ENCODE results near the gene TOMM70.
"Not testable (repeated sequence)": the region's sequence is repeated elsewhere in the genome, so short reads cannot be mapped to it uniquely, and the experiment has no call there.

Gene TOMM70

DNA sequence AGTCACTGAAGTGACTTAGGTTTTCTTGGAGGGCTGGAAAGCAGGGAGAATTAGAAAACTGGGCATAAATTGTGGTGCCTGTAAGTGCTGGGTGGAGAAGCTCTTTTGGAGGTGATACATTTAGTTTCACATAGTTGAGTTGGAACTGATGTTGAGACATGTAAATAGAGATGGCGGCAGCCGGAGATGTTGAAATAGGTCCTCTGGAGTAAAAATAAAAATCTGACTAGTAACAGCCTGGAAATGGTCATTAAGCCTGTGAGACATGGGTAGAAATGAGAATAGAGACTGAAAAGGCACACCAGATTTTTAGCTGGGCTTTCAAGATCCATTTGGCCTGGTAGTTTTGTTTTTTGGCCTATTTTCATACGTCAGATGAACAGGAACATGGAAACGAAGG lies 69.2 kb downstream of the TOMM70 start:
- no peak overlapping the region for H3K4me3 ChIP-seq (ENCODE audit: insufficient read depth, low read length, poor library complexity, severe bottlenecking)
- no peak overlapping the region for H3K9ac ChIP-seq (ENCODE audit: low read length)
- H3K27me3 ChIP-seq (ENCODE audit: low read length) = no peaks in the 10 kb centered on the region
- peaks cover 10% of the 10 kb centered on the region for H3K79me2 ChIP-seq (ENCODE audit: insufficient read depth, low read length)
- peaks cover 9% of the 10 kb centered on the region; the same call in 1 of the 2 replicates for H3F3A ChIP-seq (ENCODE audit: insufficient read depth)
- no peak overlapping the region for H2AFZ ChIP-seq (ENCODE audit: low read depth, low read length, severe bottlenecking)
- H3K9me3 ChIP-seq (ENCODE audit: insufficient read depth, low read length) = no peaks in the 10 kb centered on the region
- H3K4me2 ChIP-seq (ENCODE audit: low read depth, low read length, poor library complexity, severe bottlenecking) = no peak overlapping the region
- no peaks in the 10 kb centered on the region for H3K9me2 ChIP-seq (replicated peaks; ENCODE audit: insufficient read depth, low read length)
- H3K36me3 ChIP-seq (ENCODE audit: low read length) = no peaks in the 10 kb centered on the region
- H4K20me1 ChIP-seq (ENCODE audit: low read depth, low read length) = no peaks in the 10 kb centered on the region
- no peak overlapping the region for H3K27ac ChIP-seq (ENCODE audit: low read depth, low read length)
- TF ChIP-seq, protein P1, sequence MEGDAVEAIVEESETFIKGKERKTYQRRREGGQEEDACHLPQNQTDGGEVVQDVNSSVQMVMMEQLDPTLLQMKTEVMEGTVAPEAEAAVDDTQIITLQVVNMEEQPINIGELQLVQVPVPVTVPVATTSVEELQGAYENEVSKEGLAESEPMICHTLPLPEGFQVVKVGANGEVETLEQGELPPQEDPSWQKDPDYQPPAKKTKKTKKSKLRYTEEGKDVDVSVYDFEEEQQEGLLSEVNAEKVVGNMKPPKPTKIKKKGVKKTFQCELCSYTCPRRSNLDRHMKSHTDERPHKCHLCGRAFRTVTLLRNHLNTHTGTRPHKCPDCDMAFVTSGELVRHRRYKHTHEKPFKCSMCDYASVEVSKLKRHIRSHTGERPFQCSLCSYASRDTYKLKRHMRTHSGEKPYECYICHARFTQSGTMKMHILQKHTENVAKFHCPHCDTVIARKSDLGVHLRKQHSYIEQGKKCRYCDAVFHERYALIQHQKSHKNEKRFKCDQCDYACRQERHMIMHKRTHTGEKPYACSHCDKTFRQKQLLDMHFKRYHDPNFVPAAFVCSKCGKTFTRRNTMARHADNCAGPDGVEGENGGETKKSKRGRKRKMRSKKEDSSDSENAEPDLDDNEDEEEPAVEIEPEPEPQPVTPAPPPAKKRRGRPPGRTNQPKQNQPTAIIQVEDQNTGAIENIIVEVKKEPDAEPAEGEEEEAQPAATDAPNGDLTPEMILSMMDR (IDR thresholded peaks at IDR 0.05; ENCODE audit: insufficient read depth, low read length, poor library complexity, severe bottlenecking) = no peak
- no peak for TF ChIP-seq EZH2phosphoT487 (conservative IDR thresholded peaks at IDR 0.05; ENCODE audit: low read length)

DNA sequence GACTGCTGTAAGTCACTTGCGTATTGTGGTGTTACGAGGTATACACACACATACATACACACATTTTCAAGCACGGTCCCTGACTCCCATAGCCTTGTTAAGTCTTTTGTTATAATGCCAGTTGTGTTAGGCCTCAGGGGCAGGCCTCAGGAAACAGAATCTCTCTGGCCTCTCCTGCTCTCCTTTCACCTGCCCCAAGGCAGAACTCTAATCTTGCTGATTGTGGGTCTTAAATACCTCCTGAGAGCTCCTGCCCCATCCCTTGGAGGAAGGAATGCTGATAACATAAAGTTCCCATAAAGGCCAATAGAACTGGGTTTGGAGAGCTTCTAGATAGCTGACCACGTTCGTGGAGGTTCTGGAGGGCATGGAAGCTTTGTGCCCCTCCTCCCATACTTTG lies 70.2 kb downstream of the TOMM70 start:
- no peak overlapping the region for H2AFZ ChIP-seq (ENCODE audit: low read depth, low read length, severe bottlenecking)
- no peak overlapping the region for H3K4me2 ChIP-seq (ENCODE audit: low read depth, low read length, poor library complexity, severe bottlenecking)
- H4K20me1 ChIP-seq (ENCODE audit: low read depth, low read length) = no peaks in the 10 kb centered on the region
- TF ChIP-seq, protein P1 (IDR thresholded peaks at IDR 0.05; ENCODE audit: insufficient read depth, low read length, poor library complexity, severe bottlenecking) = no peak
- TF ChIP-seq EZH2phosphoT487 (conservative IDR thresholded peaks at IDR 0.05; ENCODE audit: low read length) = no peak
- no peaks in the 10 kb centered on the region for H3K36me3 ChIP-seq (ENCODE audit: low read length)
- no peaks in the 10 kb centered on the region for H3K27me3 ChIP-seq (ENCODE audit: low read length)
- H3K27ac ChIP-seq (ENCODE audit: low read depth, low read length) = no peak overlapping the region
- peaks cover 9% of the 10 kb centered on the region; the same call in 1 of the 2 replicates for H3F3A ChIP-seq (ENCODE audit: insufficient read depth)
- H3K9ac ChIP-seq (ENCODE audit: low read length) = no peak overlapping the region
- H3K79me2 ChIP-seq (ENCODE audit: insufficient read depth, low read length) = peaks cover 6% of the 10 kb centered on the region
- H3K9me2 ChIP-seq (replicated peaks; ENCODE audit: insufficient read depth, low read length) = no peaks in the 10 kb centered on the region
- H3K4me3 ChIP-seq (ENCODE audit: insufficient read depth, low read length, poor library complexity, severe bottlenecking) = no peak overlapping the region
- H3K9me3 ChIP-seq (ENCODE audit: insufficient read depth, low read length) = no peaks in the 10 kb centered on the region

DNA sequence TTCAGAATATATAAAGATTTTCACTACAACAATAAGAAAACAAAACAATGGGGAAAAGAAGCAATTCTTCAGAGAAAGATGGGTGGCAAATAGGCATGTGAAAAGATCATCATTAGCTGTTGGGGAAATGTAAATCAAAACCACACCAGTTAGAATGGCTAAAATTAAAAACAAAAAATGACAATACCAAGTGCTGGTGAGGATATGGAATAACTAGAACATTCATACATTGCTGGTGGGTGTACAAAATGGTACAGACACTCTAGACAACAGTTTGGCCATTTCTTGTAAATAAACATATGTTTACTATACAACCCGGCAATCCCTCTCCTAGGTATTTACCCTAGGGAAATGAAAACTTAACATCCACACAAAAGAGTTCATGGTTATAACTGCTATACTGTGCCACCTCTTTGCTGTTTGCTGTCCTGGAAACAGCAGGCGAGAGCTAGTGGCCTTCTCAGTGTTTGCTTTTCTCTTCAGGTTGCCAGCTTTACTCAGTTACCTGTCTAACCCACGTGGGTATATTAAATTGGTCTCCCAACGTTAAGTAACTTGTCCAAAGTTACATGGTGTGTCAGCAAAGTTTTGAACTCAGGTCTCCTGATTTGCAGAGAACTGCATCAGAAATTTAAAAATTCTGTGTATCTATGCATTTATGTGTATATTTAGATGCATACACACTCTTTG lies 70.9 kb downstream of the TOMM70 start:
- no peaks in the 10 kb centered on the region for H3K9me2 ChIP-seq (replicated peaks; ENCODE audit: insufficient read depth, low read length)
- TF ChIP-seq EZH2phosphoT487 (conservative IDR thresholded peaks at IDR 0.05; ENCODE audit: low read length) = no peak
- TF ChIP-seq, protein P1 (IDR thresholded peaks at IDR 0.05; ENCODE audit: insufficient read depth, low read length, poor library complexity, severe bottlenecking) = no peak
- no peak overlapping the region for H3K4me3 ChIP-seq (ENCODE audit: insufficient read depth, low read length, poor library complexity, severe bottlenecking)
- H3K27ac ChIP-seq (ENCODE audit: low read depth, low read length) = no peak overlapping the region
- no peak overlapping the region for H3K9ac ChIP-seq (ENCODE audit: low read length)
- H4K20me1 ChIP-seq (ENCODE audit: low read depth, low read length) = no peaks in the 10 kb centered on the region
- H3K79me2 ChIP-seq (ENCODE audit: insufficient read depth, low read length) = no peaks in the 10 kb centered on the region
- H3K4me2 ChIP-seq (ENCODE audit: low read depth, low read length, poor library complexity, severe bottlenecking) = no peak overlapping the region
- no peaks in the 10 kb centered on the region for H3K9me3 ChIP-seq (ENCODE audit: insufficient read depth, low read length)
- peaks cover 9% of the 10 kb centered on the region; the same call in 1 of the 2 replicates for H3F3A ChIP-seq (ENCODE audit: insufficient read depth)
- H3K27me3 ChIP-seq (ENCODE audit: low read length) = no peaks in the 10 kb centered on the region
- no peaks in the 10 kb centered on the region for H3K36me3 ChIP-seq (ENCODE audit: low read length)
- no peak overlapping the region for H2AFZ ChIP-seq (ENCODE audit: low read depth, low read length, severe bottlenecking)

DNA sequence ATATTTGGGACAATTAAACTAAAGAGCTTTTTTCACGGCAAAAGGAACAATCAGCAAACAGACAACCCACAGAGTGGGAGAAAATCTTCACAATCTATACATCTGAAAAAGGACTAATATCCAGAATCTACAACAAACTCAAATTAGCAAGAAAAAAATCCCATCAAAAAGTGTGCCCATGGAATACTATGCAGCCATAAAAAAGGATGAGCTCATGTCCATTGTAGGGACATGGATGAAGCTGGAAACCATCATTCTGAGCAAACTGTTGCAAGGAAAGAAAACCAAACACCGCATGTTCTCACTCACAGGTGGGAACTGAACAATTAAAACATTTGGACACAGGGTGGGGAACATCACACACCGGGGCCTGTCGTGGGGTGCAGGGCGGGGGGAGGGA lies 73.5 kb downstream of the TOMM70 start:
- H3K27me3 ChIP-seq (ENCODE audit: low read length); H3K4me3 ChIP-seq (ENCODE audit: insufficient read depth, low read length, poor library complexity, severe bottlenecking); H2AFZ ChIP-seq (ENCODE audit: low read depth, low read length, severe bottlenecking): not testable (repeated sequence)

More for the DNA sequence above, 73.5 kb downstream of the TOMM70 start:
- not testable (repeated sequence) for H3K36me3 ChIP-seq (ENCODE audit: low read length); H3F3A ChIP-seq (ENCODE audit: insufficient read depth); H4K20me1 ChIP-seq (ENCODE audit: low read depth, low read length); H3K79me2 ChIP-seq (ENCODE audit: insufficient read depth, low read length); H3K9ac ChIP-seq (ENCODE audit: low read length); H3K4me2 ChIP-seq (ENCODE audit: low read depth, low read length, poor library complexity, severe bottlenecking); H3K27ac ChIP-seq (ENCODE audit: low read depth, low read length); H3K9me3 ChIP-seq (ENCODE audit: insufficient read depth, low read length); H3K9me2 ChIP-seq (replicated peaks; ENCODE audit: insufficient read depth, low read length)

All from SU-DHL-6 (cell line).